Measurements from ENCODE around the gene WDR86.

Gene WDR86

DNA sequence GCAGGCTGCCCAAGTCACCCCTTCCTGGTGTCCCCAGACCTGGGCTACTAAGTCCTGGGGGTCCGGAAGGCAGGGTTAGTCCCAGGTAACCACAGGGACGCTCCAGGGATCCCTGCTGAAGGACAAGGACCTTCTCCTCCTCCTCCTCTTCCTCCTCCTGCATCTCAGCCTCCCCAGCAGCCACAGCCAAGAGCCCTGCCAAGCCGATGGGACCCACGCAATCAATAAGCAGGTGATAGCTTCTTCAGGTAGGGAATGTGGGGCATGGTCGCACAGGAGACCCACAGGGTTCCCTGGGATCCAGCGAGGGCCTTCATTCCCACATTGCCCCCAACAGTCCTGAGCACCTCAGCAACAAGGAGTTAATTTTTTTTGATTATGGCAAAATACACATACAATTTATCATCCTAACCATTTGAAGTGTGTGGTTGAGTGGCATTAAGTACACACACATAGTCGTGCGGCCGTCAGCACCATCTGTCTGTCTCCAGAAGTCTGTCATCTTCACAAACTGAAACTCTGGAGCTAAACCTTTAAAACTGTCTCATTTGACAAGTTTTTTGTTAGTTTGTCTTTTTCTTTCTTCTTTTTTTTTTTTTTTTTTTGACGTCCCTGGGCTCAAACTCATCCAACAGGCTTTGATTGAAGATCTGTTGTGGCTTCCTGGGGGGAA lies 18.0 kb upstream of the WDR86 start:
- DNase-seq = peak; percentile 17 to 34

DNA sequence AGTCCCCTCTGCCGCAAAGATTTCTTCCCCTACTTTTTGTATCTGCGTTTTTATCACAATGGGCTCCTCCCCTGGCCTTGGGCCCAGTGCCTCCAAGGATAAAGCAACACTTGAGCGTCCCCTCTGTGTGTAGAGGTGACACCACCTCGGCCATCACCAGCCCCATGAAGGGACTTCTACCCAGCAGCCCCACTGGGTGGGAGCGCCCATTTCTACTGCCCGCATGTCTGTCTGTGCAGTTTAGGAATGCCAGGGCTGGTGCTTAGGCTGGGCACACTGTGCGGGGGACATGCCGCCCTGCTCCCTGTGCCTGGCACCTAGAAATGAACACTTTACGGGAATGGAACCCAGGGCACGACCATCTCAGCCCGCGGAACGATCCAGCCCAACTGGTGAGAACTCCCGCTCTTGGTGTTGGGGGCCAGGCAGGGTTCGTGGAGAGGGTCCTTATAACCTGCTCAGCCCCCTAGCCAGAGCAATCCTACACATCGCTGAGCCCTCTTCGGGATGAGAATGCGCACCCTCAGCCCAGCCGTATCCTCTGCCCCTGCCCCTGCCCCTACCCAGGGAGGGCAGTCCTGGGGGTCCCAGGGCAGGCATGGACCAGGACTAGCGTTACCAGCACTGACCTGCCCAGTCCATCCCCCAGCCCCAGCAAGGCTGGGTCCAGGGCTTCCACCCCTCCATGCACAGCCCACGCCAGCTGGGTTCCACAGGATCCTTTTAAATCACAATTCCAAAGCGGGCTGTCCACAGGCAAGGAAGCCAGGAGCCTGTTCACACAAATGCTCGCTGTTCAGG lies 17.3 kb upstream of the WDR86 start:
- no peak for DNase-seq

DNA sequence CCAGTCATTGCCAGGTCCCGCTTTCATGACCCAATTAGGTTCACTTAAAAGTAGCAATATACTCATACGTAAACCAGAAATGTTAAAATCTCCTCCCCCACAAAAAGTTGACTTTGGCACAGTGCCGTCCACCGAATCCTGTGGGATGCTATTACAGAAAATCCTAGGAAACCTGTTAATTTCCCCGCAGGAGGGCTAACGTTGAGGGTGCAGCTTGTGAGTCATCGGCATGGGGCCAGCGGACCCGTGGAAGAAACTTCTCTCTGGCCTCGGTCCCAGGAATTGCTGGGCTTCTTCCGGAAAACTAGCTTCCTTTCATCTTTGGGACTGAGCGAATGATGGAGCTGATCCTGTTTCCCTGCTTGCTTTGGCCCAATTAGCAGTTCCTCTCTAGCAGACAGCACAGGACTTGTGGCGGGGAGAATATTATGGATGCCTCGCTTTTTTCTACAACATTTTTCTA lies 16.6 kb upstream of the WDR86 start:
- no peak for DNase-seq

GRCh38 chr7:151425670-151426440 lies 16.0 kb upstream of the WDR86 start:
- DNase-seq = no peak

DNA sequence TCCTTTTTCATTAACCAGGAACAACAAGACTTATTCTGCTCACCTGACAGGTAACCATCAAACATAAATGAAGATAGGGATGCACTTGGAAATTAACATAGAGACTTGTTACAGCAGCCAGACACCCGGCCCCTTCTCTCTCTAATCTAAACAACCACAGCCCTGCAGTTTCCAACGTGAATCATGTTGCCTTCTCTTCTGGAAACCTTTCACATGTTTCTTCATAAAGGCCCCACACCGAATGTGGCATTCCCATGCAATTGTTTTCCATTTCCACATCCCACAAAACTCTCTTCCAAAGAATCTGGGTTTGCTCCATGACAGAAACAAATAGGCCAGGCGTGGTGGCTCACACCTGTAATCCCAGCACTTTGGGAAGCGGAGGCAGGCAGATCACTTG lies 15.0 kb upstream of the WDR86 start:
- DNase-seq = no peak

DNA sequence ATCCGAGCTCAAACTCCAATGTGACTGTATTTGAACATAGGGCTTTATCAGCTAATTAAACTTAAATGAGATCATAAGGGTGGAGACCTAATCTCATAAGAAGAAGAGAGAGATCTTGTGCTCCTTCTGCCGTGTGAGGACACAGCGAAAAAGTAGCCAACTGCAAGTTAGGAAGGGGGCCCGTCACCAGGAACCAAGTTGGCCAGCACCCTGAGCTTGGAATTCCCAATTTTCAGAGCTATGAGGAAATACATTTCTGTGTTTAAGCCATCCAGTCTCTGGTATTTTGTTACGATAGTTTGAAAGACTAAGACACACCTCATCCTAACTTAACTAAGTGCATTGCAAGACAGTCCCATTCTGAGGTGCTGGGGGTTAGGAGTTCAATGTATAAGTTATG lies 14.1 kb upstream of the WDR86 start:
- no peak for DNase-seq

- DNase-seq = no peak
Measured at GRCh38 chr7:151423226-151423625, 13.4 kb upstream of the WDR86 start.

DNA sequence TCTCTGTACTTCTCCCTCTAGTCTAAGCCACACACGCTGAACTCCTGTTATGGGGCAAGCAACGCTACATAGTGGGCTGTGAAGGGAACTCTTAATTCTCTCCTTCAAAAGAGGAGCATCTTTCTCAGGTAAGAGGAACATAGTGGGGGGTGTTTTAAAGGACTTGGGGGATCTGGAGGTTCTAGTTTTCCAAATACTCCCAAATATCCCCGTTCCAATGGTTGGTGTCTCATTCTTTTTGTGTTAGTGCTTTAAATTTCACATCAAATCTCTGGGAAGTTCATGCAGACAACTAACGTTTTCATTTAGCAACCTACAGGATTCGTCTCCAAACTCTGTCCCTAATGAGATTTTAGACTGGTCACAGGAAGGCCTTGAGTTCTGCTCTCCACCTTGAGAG lies 12.4 kb upstream of the WDR86 start:
- DNase-seq = no peak

GRCh38 chr7:151420144-151420543 lies 10.3 kb upstream of the WDR86 start:
- no peak for DNase-seq

- peak in 1 of 2 experiments; percentile 29 for DNase-seq
Measured at GRCh38 chr7:151416941-151417315, 7.1 kb upstream of the WDR86 start.

- no peak for DNase-seq
Measured at GRCh38 chr7:151416112-151416940, 6.5 kb upstream of the WDR86 start.

GRCh38 chr7:151415375-151416105 lies 5.7 kb upstream of the WDR86 start:
- no peak for DNase-seq

DNA sequence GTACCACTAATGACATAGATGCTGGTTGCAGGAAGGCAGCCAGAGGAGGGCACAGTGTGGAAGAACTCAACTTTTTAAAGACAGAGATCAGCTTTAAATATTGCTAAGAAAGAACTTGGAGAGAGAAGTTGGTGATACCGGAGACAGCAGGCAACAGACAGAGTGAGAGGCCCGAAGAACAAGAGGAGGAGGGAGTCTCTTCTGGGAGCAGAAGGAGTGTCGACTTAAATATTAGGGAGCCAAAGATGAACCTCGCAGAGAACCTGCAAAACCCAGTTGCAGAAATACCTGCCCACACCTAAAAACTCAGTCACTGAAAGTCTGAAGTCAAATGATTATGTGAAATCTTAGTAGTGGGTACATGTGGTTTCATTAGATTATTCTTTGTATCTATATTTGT lies 3.4 kb upstream of the WDR86 start:
- no peak for DNase-seq

- DNase-seq = no peak
Measured at GRCh38 chr7:151412318-151412717, 2.5 kb upstream of the WDR86 start.

DNA sequence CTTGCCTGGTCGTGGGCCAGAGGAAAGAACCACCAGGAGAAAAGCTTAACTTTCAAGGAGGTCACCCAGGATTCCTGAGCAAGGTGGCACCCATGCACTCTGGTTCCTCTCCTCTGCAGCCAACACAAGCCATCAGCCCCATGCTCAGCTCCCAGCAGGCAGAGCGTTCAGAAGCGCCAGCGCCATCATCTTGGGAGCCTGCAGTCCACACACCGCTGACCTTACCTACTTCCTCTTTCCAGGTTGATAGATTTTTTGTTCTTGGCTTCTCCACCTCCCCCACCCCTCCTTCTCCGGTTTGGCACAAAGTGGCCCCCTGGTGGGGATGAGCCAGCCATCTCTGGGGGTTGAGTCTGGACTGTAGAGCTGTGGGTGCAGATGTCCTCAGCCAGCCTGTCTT lies 1.7 kb upstream of the WDR86 start:
- no peak for DNase-seq

- DNase-seq = no peak
Measured at GRCh38 chr7:151410405-151411390, 860 bp upstream of the WDR86 start.

DNA sequence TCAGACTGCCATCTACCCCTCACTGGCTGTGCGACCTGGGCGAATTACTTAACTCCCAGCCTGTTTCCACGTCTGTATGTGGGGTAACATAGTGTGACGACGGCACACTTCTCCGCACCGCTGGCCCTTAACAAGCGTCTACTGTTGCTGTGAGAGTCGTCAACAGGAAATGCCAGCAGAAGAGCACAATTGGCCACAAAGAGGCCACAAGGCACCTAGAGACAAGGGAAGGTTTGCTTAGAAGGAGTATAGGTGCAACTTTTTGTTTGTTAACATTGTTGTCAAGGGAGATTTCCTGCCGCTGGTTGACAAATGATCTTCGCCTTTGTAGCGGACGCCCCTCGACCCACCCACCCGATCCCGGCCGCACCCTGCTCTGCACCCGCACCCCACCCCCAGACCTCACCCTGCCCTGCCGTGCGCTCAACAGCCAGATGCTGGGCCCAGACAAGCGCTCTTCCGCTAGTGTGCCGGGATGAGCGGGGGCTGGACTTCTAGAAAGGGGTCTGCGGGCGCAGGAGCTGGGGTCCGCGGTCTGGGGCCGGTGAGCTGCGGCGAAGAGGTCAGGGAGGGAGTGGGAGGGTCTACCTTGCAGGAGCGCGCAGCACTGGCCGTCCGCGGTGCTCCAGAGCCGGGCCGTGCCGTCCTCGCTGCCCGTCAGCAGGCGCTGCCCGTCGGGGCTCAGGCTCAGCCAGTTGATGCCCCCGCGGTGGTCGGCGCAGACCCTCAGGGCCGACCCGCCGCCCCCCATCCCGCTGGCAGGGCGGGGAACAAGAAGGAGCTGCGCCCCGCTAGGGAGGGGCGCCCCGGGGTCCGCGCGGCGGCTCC lies 785 bp downstream of the WDR86 start:
- DNase-seq = no peak

DNA sequence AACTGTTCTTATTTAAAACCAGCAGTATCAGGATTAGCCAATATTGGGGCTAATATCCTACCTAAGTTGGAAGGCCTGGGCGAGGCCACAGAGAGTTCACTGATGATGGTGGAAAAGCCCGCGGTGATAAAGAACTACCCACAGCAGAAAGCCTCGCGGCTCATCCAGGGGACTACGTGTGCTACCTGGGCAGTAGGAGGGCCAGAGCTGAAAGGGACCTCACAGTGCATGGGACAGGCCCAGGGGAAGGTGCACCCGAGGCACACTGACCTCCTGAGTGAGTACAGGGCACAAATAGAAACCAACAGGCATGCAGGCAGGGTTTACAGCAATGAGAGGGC lies 1.4 kb downstream of the WDR86 start:
- no peak for DNase-seq

DNA sequence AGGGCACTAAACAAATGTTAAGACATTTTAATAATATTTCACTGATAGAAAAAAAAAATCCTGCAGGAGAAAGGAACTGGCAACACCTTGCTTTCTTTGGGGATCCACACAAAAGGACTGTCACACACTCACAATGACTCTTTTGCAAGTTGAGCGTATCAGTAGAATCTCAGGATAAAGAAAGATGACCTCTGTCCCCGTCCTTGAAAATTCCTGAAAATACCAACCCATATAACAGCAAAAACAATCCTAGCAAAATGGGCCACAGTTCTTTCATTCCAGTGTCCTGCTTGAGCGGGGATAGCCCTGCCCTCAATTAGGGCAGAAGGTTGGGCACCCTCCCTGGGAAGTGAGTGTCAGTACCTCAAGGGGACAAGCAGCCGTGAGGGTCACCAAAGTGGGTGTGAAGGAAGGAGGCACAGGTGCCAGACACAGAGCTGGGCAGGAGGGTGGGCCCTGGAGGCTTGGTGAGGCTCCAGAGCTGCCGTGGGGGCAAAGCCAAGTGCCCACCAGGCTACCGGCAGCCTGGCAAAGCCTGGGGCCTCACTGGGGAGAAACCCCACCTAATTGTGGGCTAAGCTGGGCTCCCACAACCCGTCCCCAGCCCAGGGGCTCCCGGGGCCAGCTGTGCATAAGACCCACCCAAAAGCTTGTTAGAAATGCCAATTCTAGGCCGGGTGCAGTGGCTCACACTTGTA lies 2.8 kb downstream of the WDR86 start:
- no peak for DNase-seq

Measured in NCI-H187 (cell line).